Measurements from ENCODE around the gene PDGFRB.

The PDGFRB gene

GRCh38 chr5:150114102-150114641, 41.5 kb downstream of the PDGFRB start:
- no peaks in the 10 kb centered on the region for H3K4me1 ChIP-seq
- no peak overlapping the region for H2AFZ ChIP-seq
- H3K27ac ChIP-seq = no peak overlapping the region
- H3K4me2 ChIP-seq (ENCODE audit: low read length) = no peak overlapping the region
- no peaks in the 10 kb centered on the region for H3K79me2 ChIP-seq
- no peak for TF ChIP-seq CTCF (IDR thresholded peaks at IDR 0.05)
- no peaks in the 10 kb centered on the region for H3K27me3 ChIP-seq (ENCODE audit: control insufficient read depth, insufficient read depth, low read length)
- no peak overlapping the region for H3K4me3 ChIP-seq (ENCODE audit: low read depth, low read length)
- no peak overlapping the region for H3K9ac ChIP-seq
- no peaks in the 10 kb centered on the region for H3K9me3 ChIP-seq (ENCODE audit: control insufficient read depth, low read length)
- H3K36me3 ChIP-seq (ENCODE audit: control insufficient read depth, insufficient read depth, low read length) = no peaks in the 10 kb centered on the region

- H3K9ac ChIP-seq = no peak overlapping the region
- no peak overlapping the region for H3K4me3 ChIP-seq (ENCODE audit: low read depth, low read length)
- H3K9me3 ChIP-seq (ENCODE audit: control insufficient read depth, low read length) = no peaks in the 10 kb centered on the region
- H3K79me2 ChIP-seq = no peaks in the 10 kb centered on the region
- H3K36me3 ChIP-seq (ENCODE audit: control insufficient read depth, insufficient read depth, low read length) = no peaks in the 10 kb centered on the region
- TF ChIP-seq CTCF (IDR thresholded peaks at IDR 0.05) = no peak
- no peak overlapping the region for H3K27ac ChIP-seq
- H3K4me1 ChIP-seq = no peaks in the 10 kb centered on the region
- H2AFZ ChIP-seq = no peak overlapping the region
- H3K4me2 ChIP-seq (ENCODE audit: low read length) = no peak overlapping the region
- no peaks in the 10 kb centered on the region for H3K27me3 ChIP-seq (ENCODE audit: control insufficient read depth, insufficient read depth, low read length)
Measured at GRCh38 chr5:150113047-150113744, 42.4 kb downstream of the PDGFRB start.

DNA sequence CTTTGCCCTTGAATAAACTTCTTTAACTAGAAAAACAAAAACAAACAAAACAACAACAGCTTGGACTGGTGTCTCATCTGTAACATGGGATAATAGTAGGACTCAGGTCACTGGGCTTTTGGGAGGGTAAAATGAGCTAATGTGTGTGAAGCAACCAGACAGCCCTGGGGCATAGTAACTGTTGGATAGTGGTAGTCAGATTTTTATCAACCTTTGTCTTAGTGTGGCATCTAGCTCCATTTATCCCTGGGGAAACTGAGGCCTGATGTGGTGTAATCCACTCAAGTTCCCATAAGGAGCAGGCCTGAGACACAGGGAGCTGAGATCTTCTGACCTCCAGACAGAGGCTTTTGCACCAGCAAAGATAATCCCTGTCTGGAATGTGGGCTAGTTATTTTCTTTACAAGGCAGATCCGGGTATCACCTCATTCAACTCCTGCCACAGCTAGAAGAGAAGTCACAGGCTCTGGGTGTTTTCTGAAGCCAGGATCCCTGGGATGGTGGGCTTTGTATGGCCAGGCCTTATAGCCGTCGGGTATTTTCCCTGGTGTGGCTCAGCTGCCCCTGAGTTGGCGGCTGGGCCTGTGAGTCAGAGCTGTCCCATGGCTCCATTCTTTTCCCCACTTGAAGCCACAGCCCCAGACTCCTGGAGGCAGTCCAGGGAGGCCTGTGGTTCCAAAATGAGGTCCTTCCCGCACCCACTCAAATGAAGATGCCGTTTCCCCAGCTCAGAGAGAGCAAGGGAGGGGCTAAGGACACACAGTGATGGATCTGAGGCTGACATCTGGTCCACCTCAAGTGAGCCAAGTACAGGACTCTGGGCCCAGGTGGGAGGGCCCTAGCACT, 43.2 kb downstream of the PDGFRB start:
- Histone ChIP-seq H3K4me1 (no peaks in the 10 kb centered on the region), H3K4me3 (ENCODE audit: low read depth, low read length) (no peak overlapping the region), H3K27me3 (ENCODE audit: control insufficient read depth, insufficient read depth, low read length) (no peaks in the 10 kb centered on the region), H3K27ac (no peak overlapping the region), H3K36me3 (ENCODE audit: control insufficient read depth, insufficient read depth, low read length) (no peaks in the 10 kb centered on the region), H3K9me3 (ENCODE audit: control insufficient read depth, low read length) (no peaks in the 10 kb centered on the region), H2AFZ (no peak overlapping the region), H3K79me2 (no peaks in the 10 kb centered on the region), H3K9ac (no peak overlapping the region), H3K4me2 (ENCODE audit: low read length) (peak overlapping the region; percentile 38)
- TF ChIP-seq CTCF (IDR thresholded peaks at IDR 0.05) = no peak

GRCh38 chr5:150111122-150111521, 44.5 kb downstream of the PDGFRB start:
- Histone ChIP-seq H3K36me3 (ENCODE audit: control insufficient read depth, insufficient read depth, low read length) (no peaks in the 10 kb centered on the region), H3K4me2 (ENCODE audit: low read length) (no peak overlapping the region), H3K9me3 (ENCODE audit: control insufficient read depth, low read length) (no peaks in the 10 kb centered on the region), H3K27ac (no peak overlapping the region), H2AFZ (no peak overlapping the region), H3K9ac (no peak overlapping the region), H3K4me1 (no peaks in the 10 kb centered on the region), H3K4me3 (ENCODE audit: low read depth, low read length) (no peak overlapping the region), H3K79me2 (no peaks in the 10 kb centered on the region), H3K27me3 (ENCODE audit: control insufficient read depth, insufficient read depth, low read length) (no peaks in the 10 kb centered on the region)
- no peak for TF ChIP-seq CTCF (IDR thresholded peaks at IDR 0.05)

All from parathyroid adenoma (tissue), 2 donors.